CD4-positive, alpha-beta memory T cell (primary cell): ENCODE data around the gene RNF207. TPM values are rescaled to one million over a fixed set of nuclear protein-coding genes. Genes with fewer than 3 reads are reported as not detected.

Source experiments
- CTCF ChIA-PET: fragments of 350-600 bp; sonication (Branson Sonifier 250); formaldehyde crosslinking; loops from one replicate; lab custom pipeline; 2021; ENCODE audit warnings: inconsistent platforms; ENCODE audit not compliant: partially characterized antibody; lab: Charles Lee
- POLR2A ChIA-PET: fragments of 350-600 bp; sonication (Branson Sonifier 250); formaldehyde crosslinking; loops from one replicate; lab custom pipeline; 2021; ENCODE audit not compliant: partially characterized antibody; lab: Charles Lee
- DNase-seq, 5 donors: peaks; one replicate each; pipeline versions ENCODE4 v3.0.0 to v3.0.0-alpha.2; 2020 to 2022; ENCODE audit warnings: mixed read lengths in 1 of 5
- H3K27ac ChIP-seq: one replicate; pipeline ENCODE4 v1.7.0; 2013; ENCODE audit warnings: low read depth, low read length
- H3K27me3 ChIP-seq: 2 replicates; pipeline ENCODE4 v1.7.0; 2013; ENCODE audit warnings: mild to moderate bottlenecking, low read length, moderate library complexity; ENCODE audit not compliant: insufficient read depth
- H3K36me3 ChIP-seq: 2 replicates; pipeline ENCODE4 v1.7.0; 2013; ENCODE audit warnings: mild to moderate bottlenecking, low read length, moderate library complexity; ENCODE audit not compliant: insufficient read depth
- H3K4me1 ChIP-seq: 2 replicates; pipeline ENCODE4 v1.7.0; 2013; ENCODE audit warnings: mild to moderate bottlenecking, low read length, moderate library complexity; ENCODE audit not compliant: insufficient read depth
- H3K4me3 ChIP-seq, 2 donors: one replicate each; pipeline ENCODE4 v1.7.0; 2013; ENCODE audit warnings: low read length in 2 of 2, mild to moderate bottlenecking in 1 of 2
- H3K9me3 ChIP-seq, 2 donors: one replicate each; pipeline ENCODE4 v1.7.0; 2013; ENCODE audit warnings: low read length in 2 of 2, control low read depth in 1 of 2; ENCODE audit not compliant: control insufficient read depth in 1 of 2
- H3K27ac Mint-ChIP-seq, 7 donors: one replicate each; pipeline ENCODE4 v1.8.0; 2020 to 2021; ENCODE audit warnings: mixed read lengths in 7 of 7, mild to moderate bottlenecking in 6 of 7, inconsistent platforms in 3 of 7, moderate library complexity in 3 of 7
- H3K27me3 Mint-ChIP-seq, 2 donors: one replicate each; pipeline ENCODE4 v1.8.0; 2020 to 2021; ENCODE audit warnings: mixed read lengths in 2 of 2
- H3K36me3 Mint-ChIP-seq, 2 donors: one replicate each; pipeline ENCODE4 v1.8.0; 2020 to 2021; ENCODE audit warnings: mixed read lengths in 2 of 2, inconsistent platforms in 1 of 2, mild to moderate bottlenecking in 1 of 2
- H3K4me1 Mint-ChIP-seq, 4 donors: one replicate each; pipeline ENCODE4 v1.8.0; 2020 to 2021; ENCODE audit warnings: mixed read lengths in 4 of 4, mild to moderate bottlenecking in 1 of 4
- H3K4me3 Mint-ChIP-seq, 8 donors: one replicate each; pipeline ENCODE4 v1.8.0; 2020 to 2021; ENCODE audit warnings: mixed read lengths in 8 of 8, mild to moderate bottlenecking in 7 of 8, moderate library complexity in 6 of 8, inconsistent platforms in 3 of 8
- H3K9me3 Mint-ChIP-seq, 8 donors: one replicate each; pipeline ENCODE4 v1.8.0; 2020 to 2021; ENCODE audit warnings: mixed read lengths in 8 of 8, mild to moderate bottlenecking in 5 of 8, inconsistent platforms in 3 of 8, moderate library complexity in 1 of 8
- intact Hi-C: fragments of 100-400 bp; cut with micrococcal nuclease; formaldehyde crosslinking; loops from one replicate; pipeline ENCODE4 v1.15.1; 2023
- polyA plus RNA-seq, 2 donors: library from polyadenylated mRNA; unstranded; fragments of 300-500 nt; fragmentation: Illumina TruSeq; gene quantifications; one replicate each; pipeline ENCODE4 v1.2.3, GENCODE V29; 2021
- total RNA-seq, 2 experiments: library from RNA; stranded (reverse); gene quantifications; one replicate each; pipeline ENCODE4 v1.2.3, GENCODE V29; 2021

Gene RNF207
- total and polyA plus RNA-seq, 4 experiments from 2014 or later: 1.7 to 9.4 (median 5.3) TPM

- H3K27me3 ChIP-seq: no peaks in the 10 kb centered on the region
- Mint-ChIP-seq H3K4me1 (no peaks in the 10 kb centered on the region), H3K36me3 (no peaks in the 10 kb centered on the region), H3K9me3 (peaks cover 0 to 2% (median 0%) of the 10 kb centered on the region in 8 donors), H3K27ac (peak overlapping the region in 1 of 7 donors; percentile 42), H3K4me3 (no peak overlapping the region), H3K27me3 (no peaks in the 10 kb centered on the region)
- no peaks in the 10 kb centered on the region for H3K4me1 ChIP-seq
- no peaks in the 10 kb centered on the region for H3K36me3 ChIP-seq
- no peak overlapping the region for H3K4me3 ChIP-seq
- intact Hi-C loops: no loop called here
- no peaks in the 10 kb centered on the region for H3K9me3 ChIP-seq
- POLR2A ChIA-PET: no interaction called here
- no peak for DNase-seq
- no peak overlapping the region for H3K27ac ChIP-seq
- CTCF ChIA-PET: interaction anchor here (1.0 kb wide), 1 partner anchor 218 kb away, joined by 3 read pairs; no protein-coding TSS in a partner anchor
These were observed 61.9 kb downstream of the RNF207 start for GRCh38 chr1:6267686-6268322.

GRCh38 chr1:6268415-6268814, 62.5 kb downstream of the RNF207 start:
- intact Hi-C loops: no loop called here
- Histone ChIP-seq H3K9me3 (no peaks in the 10 kb centered on the region), H3K27me3 (no peaks in the 10 kb centered on the region), H3K4me3 (no peak overlapping the region), H3K36me3 (no peaks in the 10 kb centered on the region), H3K4me1 (no peaks in the 10 kb centered on the region), H3K27ac (no peak overlapping the region)
- CTCF ChIA-PET: interaction anchor here (1.0 kb wide), 1 partner anchor 217 kb away, joined by 3 read pairs; no protein-coding TSS in a partner anchor
- Mint-ChIP-seq H3K4me1 (no peaks in the 10 kb centered on the region), H3K27me3 (no peaks in the 10 kb centered on the region), H3K27ac (no peak overlapping the region), H3K36me3 (no peaks in the 10 kb centered on the region), H3K9me3 (peaks cover 0 to 2% (median 0%) of the 10 kb centered on the region in 8 donors), H3K4me3 (no peak overlapping the region)
- POLR2A ChIA-PET: no interaction called here
- DNase-seq: no peak

DNA sequence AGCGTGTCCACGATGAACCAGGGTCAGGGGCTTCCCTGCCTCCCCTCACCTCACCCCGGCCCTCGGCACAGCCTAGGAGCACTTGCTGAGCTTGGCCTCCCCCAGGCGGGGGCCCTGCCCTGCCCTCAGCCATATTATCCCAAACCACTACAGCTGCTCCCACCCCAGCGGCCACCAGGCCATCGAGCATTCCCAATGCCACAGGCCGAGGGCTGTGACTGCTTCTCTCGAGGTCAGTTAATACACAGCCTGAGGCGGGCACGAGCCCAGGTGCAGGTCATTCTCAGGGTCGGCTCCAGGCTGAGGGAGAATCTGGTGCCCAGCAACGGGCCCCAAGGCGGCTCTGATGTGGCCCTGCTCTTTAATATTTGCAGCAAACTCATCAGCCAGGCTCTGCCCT, 63.4 kb downstream of the RNF207 start:
- intact Hi-C loops: no loop called here
- H3K4me3 ChIP-seq: no peak overlapping the region
- H3K4me1 ChIP-seq: no peaks in the 10 kb centered on the region
- no peak for DNase-seq
- Mint-ChIP-seq H3K36me3 (no peaks in the 10 kb centered on the region), H3K27ac (no peak overlapping the region), H3K27me3 (no peaks in the 10 kb centered on the region), H3K9me3 (peaks cover 0 to 2% (median 0%) of the 10 kb centered on the region in 8 donors), H3K4me1 (no peaks in the 10 kb centered on the region), H3K4me3 (no peak overlapping the region)
- POLR2A ChIA-PET: no interaction called here
- CTCF ChIA-PET: no interaction called here
- no peaks in the 10 kb centered on the region for H3K36me3 ChIP-seq
- no peaks in the 10 kb centered on the region for H3K27me3 ChIP-seq
- no peaks in the 10 kb centered on the region for H3K9me3 ChIP-seq
- no peak overlapping the region for H3K27ac ChIP-seq

GRCh38 chr1:6269720-6270400, 63.9 kb downstream of the RNF207 start:
- ChIA-PET CTCF (no interaction called here), POLR2A (no interaction called here)
- DNase-seq: no peak
- H3K36me3 Mint-ChIP-seq: no peaks in the 10 kb centered on the region
- no peaks in the 10 kb centered on the region for H3K4me1 ChIP-seq
- H3K27ac ChIP-seq: no peak overlapping the region
- H3K27me3 Mint-ChIP-seq: no peaks in the 10 kb centered on the region
- no peaks in the 10 kb centered on the region for H3K9me3 ChIP-seq
- H3K27ac Mint-ChIP-seq: no peak overlapping the region
- H3K27me3 ChIP-seq: no peaks in the 10 kb centered on the region
- no peaks in the 10 kb centered on the region for H3K4me1 Mint-ChIP-seq
- no peaks in the 10 kb centered on the region for H3K36me3 ChIP-seq
- no peak overlapping the region for H3K4me3 Mint-ChIP-seq
- peaks cover 0 to 2% (median 0%) of the 10 kb centered on the region in 8 donors for H3K9me3 Mint-ChIP-seq
- H3K4me3 ChIP-seq: no peak overlapping the region
- intact Hi-C loops: no loop called here

DNA sequence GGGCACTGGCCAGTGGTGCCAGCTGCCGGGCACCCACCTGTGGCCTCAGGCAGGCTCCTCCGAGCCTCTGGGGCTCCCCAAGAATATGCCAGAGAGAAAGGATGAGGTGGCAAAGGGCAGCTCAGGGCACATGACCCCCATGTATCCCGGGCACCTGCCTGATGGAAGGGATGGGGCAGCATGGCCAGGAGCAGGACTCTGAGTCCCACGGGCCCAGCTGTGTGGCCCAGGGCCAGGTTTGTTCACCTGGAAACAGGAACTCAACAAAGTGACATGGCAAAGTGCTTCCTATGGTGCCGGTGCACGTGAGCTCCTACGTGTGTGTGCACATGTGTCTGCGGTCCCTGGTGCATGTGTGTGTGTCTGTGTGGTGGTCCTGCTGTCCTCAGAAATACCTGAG, 64.5 kb downstream of the RNF207 start:
- no peak overlapping the region for H3K27ac ChIP-seq
- no peaks in the 10 kb centered on the region for H3K36me3 ChIP-seq
- H3K27ac Mint-ChIP-seq: no peak overlapping the region
- no peak overlapping the region for H3K4me3 ChIP-seq
- peaks cover 0 to 2% (median 0%) of the 10 kb centered on the region in 8 donors for H3K9me3 Mint-ChIP-seq
- H3K27me3 Mint-ChIP-seq: no peaks in the 10 kb centered on the region
- no peaks in the 10 kb centered on the region for H3K9me3 ChIP-seq
- CTCF ChIA-PET: no interaction called here
- no peak overlapping the region for H3K4me3 Mint-ChIP-seq
- intact Hi-C loops: no loop called here
- H3K27me3 ChIP-seq: no peaks in the 10 kb centered on the region
- no peaks in the 10 kb centered on the region for H3K4me1 Mint-ChIP-seq
- no peak for DNase-seq
- no peaks in the 10 kb centered on the region for H3K4me1 ChIP-seq
- no peaks in the 10 kb centered on the region for H3K36me3 Mint-ChIP-seq
- POLR2A ChIA-PET: no interaction called here

Other genes with a start within 250 kb of the RNF207 start
- gene NPHP4, start 213.7 kb upstream of the RNF207 start, total RNA-seq: 1 to 10 TPM; 7.6 to 9.6 TPM
- 1 to 10 TPM; 1.0 to 1.1 TPM for gene NPHP4, start 213.7 kb upstream of the RNF207 start, polyA plus RNA-seq
- 100 to 1,000 TPM; 188 to 197 TPM for gene KCNAB2, start 160.2 kb upstream of the RNF207 start, total RNA-seq
- gene KCNAB2, start 160.2 kb upstream of the RNF207 start, polyA plus RNA-seq: 10 to 100 TPM; 20.9 to 53.6 TPM
- under 1 TPM; 0.06 to 0.17 TPM for gene CHD5, start 25.8 kb upstream of the RNF207 start, total RNA-seq
- not detected for gene CHD5, start 25.8 kb upstream of the RNF207 start, polyA plus RNA-seq
- gene RPL22, start 6.5 kb upstream of the RNF207 start, total RNA-seq: 100 to 1,000 TPM; 491 to 503 TPM
- gene RPL22, start 6.5 kb upstream of the RNF207 start, polyA plus RNA-seq: 100 to 1,000 TPM; 215 to 259 TPM
- 10 to 100 TPM; 19.6 to 23.1 TPM for gene ICMT, start 29.8 kb downstream of the RNF207 start, total RNA-seq
- 10 to 100 TPM; 16.1 to 21.3 TPM for gene ICMT, start 29.8 kb downstream of the RNF207 start, polyA plus RNA-seq
- gene HES3, start 38.1 kb downstream of the RNF207 start, total RNA-seq: not detected
- not detected for gene HES3, start 38.1 kb downstream of the RNF207 start, polyA plus RNA-seq
- under 1 TPM; 0.32 to 0.33 TPM for gene GPR153, start 55.0 kb downstream of the RNF207 start, total RNA-seq
- gene GPR153, start 55.0 kb downstream of the RNF207 start, polyA plus RNA-seq: not detected
- 1 to 10 TPM; 2.7 to 3.1 TPM for gene ACOT7, start 187.6 kb downstream of the RNF207 start, total RNA-seq
- 1 to 10 TPM; 6.5 to 7.4 TPM for gene ACOT7, start 187.6 kb downstream of the RNF207 start, polyA plus RNA-seq
- not detected for gene HES2, start 213.8 kb downstream of the RNF207 start, total RNA-seq
- not detected for gene HES2, start 213.8 kb downstream of the RNF207 start, polyA plus RNA-seq
- 10 to 100 TPM; 10.9 to 13.5 TPM for gene ESPN, start 218.7 kb downstream of the RNF207 start, total RNA-seq
- gene ESPN, start 218.7 kb downstream of the RNF207 start, polyA plus RNA-seq: 1 to 10 TPM in 1 of 2 donors, under 1 TPM in 1; 0.48 to 1.8 TPM